UCSD-AML1 (cell line): ENCODE data around the gene DRG2.
A peak's percentile ranks its signal among the peaks of the same experiment; 100 is the strongest.

Source experiments
- DNase-seq: peaks from one replicate; lab custom pipeline; 2025; ENCODE audit not compliant: unreplicated experiment; lab: John Stamatoyannopoulos, UW

The DRG2 gene

DNA sequence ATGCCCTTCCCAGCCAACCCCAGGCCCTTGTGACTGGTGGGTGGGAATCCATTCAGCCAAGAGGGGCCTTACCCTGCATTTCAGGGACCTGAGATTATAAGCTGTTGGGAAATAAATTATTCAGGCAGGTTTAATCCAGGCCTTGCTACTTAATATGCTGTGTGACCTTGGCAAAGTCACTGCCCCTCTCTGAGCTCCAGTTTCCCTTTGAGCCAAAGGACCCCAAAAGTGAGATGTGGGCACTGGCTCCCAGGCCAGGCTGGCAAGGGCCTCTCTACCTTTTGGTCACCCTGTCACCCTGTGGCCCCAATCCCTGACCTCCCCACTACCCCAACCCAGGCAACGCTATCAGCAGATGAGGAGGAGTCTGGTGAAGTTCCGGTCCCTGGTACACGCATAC lies 54.7 kb downstream of the DRG2 start:
- DNase-seq, result no peak

DNA sequence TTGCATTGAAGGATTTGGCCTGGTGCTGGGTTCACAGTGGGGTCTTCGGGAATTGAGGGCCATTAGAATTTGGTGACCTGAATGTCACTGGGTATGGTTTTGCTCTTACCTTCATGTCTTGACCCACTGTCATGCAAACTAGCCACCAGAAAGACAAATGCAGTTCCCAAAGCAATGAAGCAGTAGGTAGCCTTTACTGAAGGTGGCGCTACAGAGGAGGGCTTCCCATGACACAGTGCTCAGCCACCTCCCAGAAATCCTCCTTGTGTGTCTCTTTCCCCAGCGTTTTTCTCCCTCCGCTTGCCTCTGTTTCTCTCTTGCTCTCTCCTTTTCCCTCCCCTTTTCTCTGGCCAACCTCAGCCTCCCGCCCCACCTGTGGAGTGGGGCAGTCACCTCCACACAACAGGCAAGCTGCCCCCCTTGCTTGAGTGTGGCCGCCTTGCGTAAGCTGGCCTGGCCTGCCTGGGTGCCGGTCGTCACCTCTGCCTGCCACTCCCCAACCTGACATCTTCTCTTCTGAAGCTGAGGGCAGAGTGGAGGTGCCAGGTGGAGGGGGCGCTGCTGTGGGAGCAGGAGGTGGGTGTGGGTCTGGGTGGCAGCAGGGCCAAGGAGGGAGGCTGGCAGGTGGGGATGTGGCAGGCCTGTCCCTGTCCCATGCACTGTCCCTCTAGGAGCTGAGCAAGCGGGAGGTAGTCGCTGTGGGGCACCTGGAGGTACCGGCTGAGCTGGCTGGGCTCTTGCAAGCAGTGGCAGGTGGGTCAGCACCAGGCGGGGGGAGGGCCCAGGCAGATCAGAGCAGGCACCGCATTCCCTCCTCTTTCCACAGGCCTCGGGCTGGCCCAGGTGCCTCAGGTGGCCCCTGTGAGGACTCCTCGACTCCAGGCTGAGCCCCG lies 55.5 kb downstream of the DRG2 start:
- peak; percentile 22 for DNase-seq

DNA sequence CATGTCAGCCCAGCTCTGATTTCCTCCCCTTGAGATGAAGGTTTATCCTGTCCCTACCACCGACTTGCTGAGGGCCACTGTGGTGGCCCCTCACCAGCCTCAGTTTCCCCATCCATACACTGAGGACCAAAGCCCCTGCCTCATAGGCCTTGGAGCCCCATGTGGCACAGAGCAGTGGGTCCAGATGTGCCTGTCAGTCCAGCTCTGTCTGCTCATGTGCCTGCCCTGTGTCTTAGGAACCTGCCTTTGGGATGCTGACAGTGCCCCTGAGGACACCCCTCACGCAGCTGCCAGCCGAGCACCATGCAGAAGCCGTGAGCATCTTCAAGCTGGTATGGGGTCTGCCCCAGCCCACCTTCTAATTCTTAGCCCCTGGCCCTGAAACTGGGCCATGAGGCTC lies 56.5 kb downstream of the DRG2 start:
- DNase-seq, result no peak

DNA sequence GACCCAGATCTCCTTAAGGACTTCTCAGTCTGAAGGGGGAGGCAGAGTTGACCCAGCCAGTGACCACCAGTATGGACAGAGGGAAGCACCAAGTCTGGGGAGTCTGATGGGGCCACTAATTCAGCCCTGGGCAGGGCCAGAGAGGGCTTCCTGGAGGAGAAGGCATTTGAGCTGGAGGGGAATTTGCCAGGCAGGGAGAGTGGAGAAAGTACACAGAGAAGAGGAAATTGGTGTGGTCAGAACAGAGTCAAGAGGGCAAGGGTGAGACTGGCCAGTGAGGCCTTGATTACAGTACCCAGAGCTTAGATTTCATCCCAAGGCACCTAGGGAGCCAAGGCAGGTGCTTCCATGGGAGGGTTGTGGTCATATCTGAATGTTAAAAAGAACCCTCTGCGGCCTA lies 57.1 kb downstream of the DRG2 start:
- DNase-seq, result no peak

- no peak for DNase-seq
These were observed 58.1 kb downstream of the DRG2 start for GRCh38 chr17:18145811-18146210.

DNA sequence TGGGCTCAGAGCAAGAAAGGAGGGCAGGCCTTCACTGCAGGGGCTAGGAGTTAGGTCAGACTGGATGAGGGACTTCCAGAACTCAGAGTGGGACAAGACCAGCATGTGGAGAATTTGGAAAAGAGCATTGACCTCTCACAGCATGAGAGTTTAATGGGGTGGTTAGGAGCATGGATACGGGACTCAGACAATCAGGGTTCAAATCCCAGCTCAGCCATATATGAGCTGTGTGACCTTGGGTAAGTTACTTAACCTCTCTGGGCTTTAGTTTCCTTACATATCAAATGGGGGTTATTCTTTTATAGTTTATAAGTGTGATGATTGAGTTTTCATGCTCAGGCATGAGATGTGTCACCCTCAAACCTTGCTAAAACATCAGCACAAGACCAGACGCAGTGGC lies 58.5 kb downstream of the DRG2 start:
- no peak for DNase-seq

- no peak for DNase-seq
These were observed 59.2 kb downstream of the DRG2 start for GRCh38 chr17:18146980-18147379.

- DNase-seq, result no peak
These were observed 60.8 kb downstream of the DRG2 start for GRCh38 chr17:18148586-18148985.

DNA sequence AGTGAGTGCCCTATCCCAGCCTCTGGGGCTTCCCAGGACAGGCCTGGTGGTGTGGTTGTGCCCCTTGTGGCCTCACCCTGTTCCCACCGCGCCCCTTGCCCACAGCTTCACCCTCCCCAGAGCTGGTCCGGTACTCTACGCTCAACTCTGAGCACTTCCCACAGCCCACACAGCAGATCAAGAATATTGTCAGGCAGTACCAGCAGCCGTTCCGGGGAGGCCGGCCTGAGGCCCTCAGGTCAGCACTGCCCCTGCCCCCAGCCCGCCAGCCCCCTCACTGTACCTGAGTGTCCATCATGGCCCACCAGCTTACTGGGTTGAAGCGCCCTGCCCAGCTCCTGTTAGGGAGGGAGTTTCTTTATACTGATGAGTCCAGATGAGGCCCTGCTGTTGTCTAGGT lies 63.5 kb downstream of the DRG2 start:
- DNase-seq, result no peak

- DNase-seq, result no peak
These were observed 67.4 kb downstream of the DRG2 start for GRCh38 chr17:18155179-18155578.

- DNase-seq, result no peak
These were observed 68.6 kb downstream of the DRG2 start for GRCh38 chr17:18156171-18156975.

DNA sequence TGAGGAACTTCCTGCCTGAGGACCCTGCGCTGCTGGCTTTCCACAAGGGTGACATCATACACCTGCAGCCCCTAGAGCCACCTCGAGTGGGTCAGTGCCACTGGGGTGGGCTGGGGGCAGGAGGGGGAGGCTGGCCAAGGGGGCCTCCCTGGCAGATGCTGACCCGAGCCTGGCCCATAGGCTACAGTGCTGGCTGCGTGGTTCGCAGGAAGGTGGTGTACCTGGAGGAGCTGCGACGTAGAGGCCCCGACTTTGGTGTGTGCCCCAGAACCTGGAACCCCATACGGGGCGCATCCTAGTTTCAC lies 69.2 kb downstream of the DRG2 start:
- no peak for DNase-seq
